NCI-H69 (cell line): ENCODE data around the gene HDAC1.
"Not testable (repeated sequence)": the region's sequence is repeated elsewhere in the genome, so short reads cannot be mapped to it uniquely, and the experiment has no call there.

ENCODE experiments used
- DNase-seq: peaks from one replicate; lab custom pipeline; 2025; lab: John Stamatoyannopoulos, UW

Gene HDAC1

GRCh38 chr1:32349211-32349708 lies 57.4 kb downstream of the HDAC1 start:
- no peak for DNase-seq

- peak; percentile 80 for DNase-seq
Observed at GRCh38 chr1:32350785-32351398, 59.0 kb downstream of the HDAC1 start.

GRCh38 chr1:32351399-32352238 lies 59.7 kb downstream of the HDAC1 start:
- DNase-seq: peak; percentile 95

- DNase-seq: no peak
Observed at GRCh38 chr1:32352239-32352745, 60.4 kb downstream of the HDAC1 start.

GRCh38 chr1:32352831-32353383 lies 61.0 kb downstream of the HDAC1 start:
- DNase-seq: no peak

GRCh38 chr1:32353431-32353830 lies 61.5 kb downstream of the HDAC1 start:
- no peak for DNase-seq

- DNase-seq: no peak
Observed at GRCh38 chr1:32353886-32354570, 62.1 kb downstream of the HDAC1 start.

- DNase-seq: not testable (repeated sequence)
Observed at GRCh38 chr1:32355778-32356177, 63.9 kb downstream of the HDAC1 start.

- no peak for DNase-seq
Observed at GRCh38 chr1:32356478-32356877, 64.6 kb downstream of the HDAC1 start.

GRCh38 chr1:32357614-32358013 lies 65.7 kb downstream of the HDAC1 start:
- no peak for DNase-seq

- DNase-seq: no peak
Observed at GRCh38 chr1:32358435-32358834, 66.6 kb downstream of the HDAC1 start.

- DNase-seq: no peak
Observed at GRCh38 chr1:32361308-32361673, 69.4 kb downstream of the HDAC1 start.

- peak; percentile 27 for DNase-seq
Observed at GRCh38 chr1:32361674-32362473, 70.0 kb downstream of the HDAC1 start.

GRCh38 chr1:32362474-32363313 lies 70.8 kb downstream of the HDAC1 start, which contains the start of the genes FAM229A and TSSK3:
Gene FAM229A (minus strand): TSS chr1:32362485. CDS start chr1:32362091, 394 bp downstream.
Gene TSSK3 (plus strand): TSS chr1:32362539. CDS start chr1:32362702, 163 bp downstream.
- DNase-seq: no peak

- DNase-seq: no peak
Observed at GRCh38 chr1:32363713-32364112, 71.8 kb downstream of the HDAC1 start.

GRCh38 chr1:32364836-32365235 lies 73.0 kb downstream of the HDAC1 start:
- no peak for DNase-seq

- no peak for DNase-seq
Observed at GRCh38 chr1:32365445-32365844, 73.6 kb downstream of the HDAC1 start.

GRCh38 chr1:32367912-32368635 lies 76.2 kb downstream of the HDAC1 start:
- DNase-seq: no peak

- DNase-seq: no peak
Observed at GRCh38 chr1:32372149-32372756, 80.4 kb downstream of the HDAC1 start.
